IMR-90 (cell line): Measurements from ENCODE around the gene GAS2L2. TPM values are rescaled to one million over a fixed set of nuclear protein-coding genes. Genes with fewer than 3 reads are reported as not detected.

Experiments
- BHLHE40 ChIP-seq: fragments of 150-350 bp; IDR thresholded peaks from 2 replicates; pipeline ENCODE4 v1.6.1; 2016; ENCODE audit warnings: mild to moderate bottlenecking, low read depth, low read length
- polyA plus RNA-seq, 3 experiments: library from polyadenylated mRNA; depleted of rRNA; stranded (reverse); fragments of >200 nt; gene quantifications; 2 replicates each; pipeline ENCODE4 v1.2.3, GENCODE V29; 2012; ENCODE audit warnings: low replicate concordance in 1 of 3
- total RNA-seq: library from RNA; depleted of rRNA; stranded (reverse); fragments of >200 nt; gene quantifications from 2 replicates; pipeline ENCODE4 v1.2.3, GENCODE V29; 2012
- TF ChIP-seq, protein P1 (sequence below): fragments of 150-350 bp; IDR thresholded peaks from 2 replicates; pipeline ENCODE4 v1.6.1; 2016; ENCODE audit warnings: low read depth, mild to moderate bottlenecking, low read length, moderate library complexity, borderline replicate concordance

The GAS2L2 gene
- total and polyA plus RNA-seq, 2 of the 4 experiments (the other 2 are of a cell fraction): 0.02 TPM; not detected in 1

DNA sequence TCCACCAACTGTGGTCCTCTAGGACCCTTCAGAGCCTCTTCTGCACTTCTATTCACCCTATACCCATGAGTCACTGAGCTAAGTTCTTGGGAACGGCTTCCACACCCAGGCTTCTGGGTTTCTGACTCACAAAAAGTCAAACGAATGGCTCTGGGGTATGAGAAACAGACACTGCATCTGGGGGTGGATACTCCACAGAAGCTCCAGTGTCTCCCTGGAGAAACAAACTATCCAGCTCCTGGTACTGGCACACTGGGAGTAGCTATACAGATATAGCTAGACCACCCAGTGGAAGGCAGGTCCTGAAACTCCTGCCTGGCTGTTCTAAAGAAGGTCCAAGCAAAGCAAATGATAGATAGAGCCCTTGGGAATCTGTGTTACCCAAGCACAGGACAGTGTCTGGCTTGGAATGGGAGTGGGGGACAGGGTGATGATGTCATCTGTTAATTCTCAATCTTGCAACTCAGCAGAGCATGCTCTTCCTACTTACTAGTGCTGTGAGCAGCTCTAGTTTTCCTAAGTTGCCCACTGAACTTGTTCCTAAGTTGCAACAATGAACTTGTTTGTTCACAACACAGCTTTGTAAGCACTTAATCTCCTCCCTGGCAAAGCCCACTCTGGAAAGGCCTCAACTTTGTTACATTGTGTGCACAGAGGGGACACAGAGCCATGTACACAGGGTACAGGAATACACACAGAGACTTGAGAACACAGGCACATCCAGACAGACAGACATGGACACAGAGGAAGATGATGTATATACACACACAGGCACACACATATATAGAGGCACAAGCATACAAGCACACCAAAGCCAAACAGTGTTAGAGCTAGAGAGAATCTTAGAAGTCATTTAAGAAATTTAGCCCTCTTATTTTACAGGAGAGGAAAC is 35.7 kb upstream of the GAS2L2 start (continued):
- TF ChIP-seq, protein P1, sequence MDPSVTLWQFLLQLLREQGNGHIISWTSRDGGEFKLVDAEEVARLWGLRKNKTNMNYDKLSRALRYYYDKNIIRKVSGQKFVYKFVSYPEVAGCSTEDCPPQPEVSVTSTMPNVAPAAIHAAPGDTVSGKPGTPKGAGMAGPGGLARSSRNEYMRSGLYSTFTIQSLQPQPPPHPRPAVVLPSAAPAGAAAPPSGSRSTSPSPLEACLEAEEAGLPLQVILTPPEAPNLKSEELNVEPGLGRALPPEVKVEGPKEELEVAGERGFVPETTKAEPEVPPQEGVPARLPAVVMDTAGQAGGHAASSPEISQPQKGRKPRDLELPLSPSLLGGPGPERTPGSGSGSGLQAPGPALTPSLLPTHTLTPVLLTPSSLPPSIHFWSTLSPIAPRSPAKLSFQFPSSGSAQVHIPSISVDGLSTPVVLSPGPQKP: no peak
- 0 out of 2 replicates have a peak, but pooled peaks have one; percentile 15 for TF ChIP-seq BHLHE40
